Left lung (tissue), 10 donors: ENCODE data around the gene EI24. TPM values are rescaled to one million over a fixed set of nuclear protein-coding genes. Genes with fewer than 3 reads are reported as not detected.

Source experiments
- ATAC-seq: fragments of 200-7000 bp; cut with Tn5 transposase; one replicate; pipeline ENCODE4 v1.9.1; 2020; ENCODE audit warnings: moderate library complexity
- DNase-seq, 4 donors: peaks; one replicate each; pipeline ENCODE4 v3.0.0-alpha.2; 2013 to 2020
- H3K27ac ChIP-seq, 2 donors: fragments of 200-600 bp; sonication (generic) in 1 of 2; one replicate each; pipeline versions ENCODE4 v1.5.0 to v1.8.0; 2020 to 2021
- H3K27me3 ChIP-seq, 2 donors: fragments of 200-600 bp; sonication (generic) in 1 of 2; one replicate each; pipeline versions ENCODE4 v1.5.0 to v1.8.0; 2020 to 2021
- H3K36me3 ChIP-seq, 2 donors: fragments of 200-600 bp; sonication (generic) in 1 of 2; one replicate each; pipeline versions ENCODE4 v1.5.0 to v1.8.0; 2020 to 2021
- H3K4me1 ChIP-seq, 2 donors: fragments of 200-600 bp; one replicate each; pipeline ENCODE4 v1.8.0; 2021
- H3K4me3 ChIP-seq, 2 donors: fragments of 200-600 bp; sonication (generic) in 1 of 2; one replicate each; pipeline versions ENCODE4 v1.5.0 to v1.8.0; 2020 to 2021; ENCODE audit warnings: mild to moderate bottlenecking in 1 of 2
- H3K9me3 ChIP-seq, 2 donors: fragments of 200-600 bp; sonication (generic) in 1 of 2; one replicate each; pipeline versions ENCODE4 v1.5.0 to v1.8.0; 2020 to 2021
- intact Hi-C, 2 donors: fragments of 100-400 bp; cut with DNase I; formaldehyde crosslinking; loops; one replicate each; pipeline versions ENCODE4 v1.11.2 to v1.14.2; 2022
- polyA plus RNA-seq, 6 donors: library from polyadenylated mRNA; unstranded; fragments of 120-200 nt; gene quantifications; one replicate each; pipeline ENCODE4 v1.2.1, GENCODE V29; 2013; ENCODE audit not compliant: insufficient read length in 6 of 6
- total RNA-seq, 2 donors: library from RNA; stranded (reverse); fragmentation: NEBNext Ultra II Directional; extraction: Animal tissue kit (Norgen Biotek cat#: 25700); gene quantifications; one replicate each; pipeline ENCODE4 v1.2.1, GENCODE V29; 2021
- TF ChIP-seq, protein P1 (sequence below), 2 donors: fragments of 200-600 bp; sonication (generic) in 1 of 2; IDR thresholded peaks; one replicate each; pipeline versions ENCODE4 v1.5.0 to v1.8.0; 2021; ENCODE audit warnings: antibody characterized with exemption in 2 of 2
- donor health status: DM: no; HTN: yes; CAD: no.
- donor health status: DM: no; HTN: no; CAD: no.

Gene EI24
- total and polyA plus RNA-seq, 8 donors, result 89.0 to 119 (median 106) TPM

DNA sequence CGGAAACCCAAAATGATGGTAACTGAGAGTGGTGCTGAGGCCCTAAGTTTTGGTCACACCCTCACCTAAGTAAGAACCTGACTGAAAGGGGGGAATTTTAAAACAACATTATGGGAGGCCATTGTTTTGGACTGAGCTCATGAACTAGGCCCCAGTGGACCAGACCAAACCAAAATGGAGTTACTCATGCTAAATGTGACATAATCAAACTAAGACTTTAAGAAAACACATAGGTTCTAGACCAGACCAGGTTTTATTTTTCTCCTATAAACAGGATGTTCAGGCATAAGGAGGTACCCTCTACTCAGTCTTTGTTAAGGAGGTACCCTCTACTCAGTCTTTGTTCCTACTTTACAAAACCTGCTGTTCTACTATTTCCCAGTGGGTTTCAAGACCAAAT lies 7.4 kb upstream of the EI24 start:
- Histone ChIP-seq H3K4me1 (no peaks in the 10 kb centered on the region), H3K36me3 (no peaks in the 10 kb centered on the region), H3K9me3 (no peaks in the 10 kb centered on the region), H3K4me3 (no peak overlapping the region), H3K27ac (no peak overlapping the region), H3K27me3 (no peaks in the 10 kb centered on the region)
- intact Hi-C loops, result no loop called here
- no peak for ATAC-seq
- TF ChIP-seq, protein P1, sequence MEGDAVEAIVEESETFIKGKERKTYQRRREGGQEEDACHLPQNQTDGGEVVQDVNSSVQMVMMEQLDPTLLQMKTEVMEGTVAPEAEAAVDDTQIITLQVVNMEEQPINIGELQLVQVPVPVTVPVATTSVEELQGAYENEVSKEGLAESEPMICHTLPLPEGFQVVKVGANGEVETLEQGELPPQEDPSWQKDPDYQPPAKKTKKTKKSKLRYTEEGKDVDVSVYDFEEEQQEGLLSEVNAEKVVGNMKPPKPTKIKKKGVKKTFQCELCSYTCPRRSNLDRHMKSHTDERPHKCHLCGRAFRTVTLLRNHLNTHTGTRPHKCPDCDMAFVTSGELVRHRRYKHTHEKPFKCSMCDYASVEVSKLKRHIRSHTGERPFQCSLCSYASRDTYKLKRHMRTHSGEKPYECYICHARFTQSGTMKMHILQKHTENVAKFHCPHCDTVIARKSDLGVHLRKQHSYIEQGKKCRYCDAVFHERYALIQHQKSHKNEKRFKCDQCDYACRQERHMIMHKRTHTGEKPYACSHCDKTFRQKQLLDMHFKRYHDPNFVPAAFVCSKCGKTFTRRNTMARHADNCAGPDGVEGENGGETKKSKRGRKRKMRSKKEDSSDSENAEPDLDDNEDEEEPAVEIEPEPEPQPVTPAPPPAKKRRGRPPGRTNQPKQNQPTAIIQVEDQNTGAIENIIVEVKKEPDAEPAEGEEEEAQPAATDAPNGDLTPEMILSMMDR (IDR thresholded peaks at IDR 0.05), result no peak
- no peak for DNase-seq

GRCh38 chr11:125562430-125562829 lies 6.8 kb upstream of the EI24 start:
- no peaks in the 10 kb centered on the region for H3K9me3 ChIP-seq
- H3K4me3 ChIP-seq, result no peak overlapping the region
- no peaks in the 10 kb centered on the region for H3K27me3 ChIP-seq
- H3K27ac ChIP-seq, result no peak overlapping the region
- no peak for ATAC-seq
- intact Hi-C loops, result no loop called here
- TF ChIP-seq, protein P1 (IDR thresholded peaks at IDR 0.05), result no peak
- no peaks in the 10 kb centered on the region for H3K36me3 ChIP-seq
- no peaks in the 10 kb centered on the region for H3K4me1 ChIP-seq
- no peak for DNase-seq

GRCh38 chr11:125564357-125564756 lies 4.9 kb upstream of the EI24 start:
- DNase-seq (no peak), ATAC-seq (no peak)
- H3K4me1 ChIP-seq, result peaks cover 0 to 5% of the 10 kb centered on the region in 2 donors
- no peak overlapping the region for H3K4me3 ChIP-seq
- no peaks in the 10 kb centered on the region for H3K36me3 ChIP-seq
- intact Hi-C loops, result no loop called here
- no peak overlapping the region for H3K27ac ChIP-seq
- no peaks in the 10 kb centered on the region for H3K27me3 ChIP-seq
- TF ChIP-seq, protein P1 (IDR thresholded peaks at IDR 0.05), result no peak
- no peaks in the 10 kb centered on the region for H3K9me3 ChIP-seq

DNA sequence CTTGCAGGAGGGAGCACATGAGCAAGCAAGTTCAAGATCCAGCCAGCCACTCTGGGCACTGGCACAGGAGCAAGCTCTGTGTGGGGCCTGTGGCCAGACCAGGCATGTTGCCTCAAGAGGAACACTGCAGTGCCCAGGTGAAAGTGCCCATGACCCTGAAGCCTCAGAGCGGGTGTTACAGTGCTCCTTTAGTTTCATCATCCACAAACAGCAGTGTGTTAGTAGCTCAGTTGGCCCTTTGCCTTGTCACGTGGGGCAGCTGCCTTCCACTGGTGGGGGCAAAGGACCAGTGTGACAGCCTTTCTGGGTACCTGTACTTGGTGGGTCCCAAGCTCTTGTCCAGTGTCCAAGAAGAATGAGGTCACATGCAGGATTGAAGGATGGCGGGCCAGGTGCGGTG lies 3.0 kb upstream of the EI24 start:
- Histone ChIP-seq H3K27ac (no peak overlapping the region), H3K27me3 (no peaks in the 10 kb centered on the region), H3K4me3 (no peak overlapping the region), H3K36me3 (no peaks in the 10 kb centered on the region), H3K4me1 (peaks cover 13 to 20% of the 10 kb centered on the region in 2 donors), H3K9me3 (no peaks in the 10 kb centered on the region)
- DNase-seq (no peak), ATAC-seq (no peak)
- TF ChIP-seq, protein P1 (IDR thresholded peaks at IDR 0.05), result no peak
- intact Hi-C loops, result no loop called here

- Histone ChIP-seq H3K27ac (peak overlapping the region; percentile 81 to 84), H3K27me3 (no peaks in the 10 kb centered on the region), H3K4me3 (peak overlapping the region; percentile 71 to 79), H3K36me3 (peaks cover 0 to 26% of the 10 kb centered on the region in 2 donors), H3K9me3 (no peaks in the 10 kb centered on the region), H3K4me1 (peaks cover 13 to 28% of the 10 kb centered on the region in 2 donors)
- ATAC-seq, result no peak
- intact Hi-C loops, result no loop called here
- peak in 1 of 4 donors; percentile 1 for DNase-seq
- TF ChIP-seq, protein P1 (IDR thresholded peaks at IDR 0.05), result no peak
Observed at GRCh38 chr11:125569915-125570621, 791 bp downstream of the EI24 start.
